Inflammatory macrophage treated with lipopolysaccharide for 4 hours (primary cell): Measurements from ENCODE around the gene UGT1A9.
"Not testable (repeated sequence)": the region's sequence is repeated elsewhere in the genome, so short reads cannot be mapped to it uniquely, and the experiment has no call there.

ENCODE experiments used
- DNase-seq: peaks from one replicate; pipeline ENCODE4 v3.0.0-alpha.2; 2020

UGT1A9 gene

DNA sequence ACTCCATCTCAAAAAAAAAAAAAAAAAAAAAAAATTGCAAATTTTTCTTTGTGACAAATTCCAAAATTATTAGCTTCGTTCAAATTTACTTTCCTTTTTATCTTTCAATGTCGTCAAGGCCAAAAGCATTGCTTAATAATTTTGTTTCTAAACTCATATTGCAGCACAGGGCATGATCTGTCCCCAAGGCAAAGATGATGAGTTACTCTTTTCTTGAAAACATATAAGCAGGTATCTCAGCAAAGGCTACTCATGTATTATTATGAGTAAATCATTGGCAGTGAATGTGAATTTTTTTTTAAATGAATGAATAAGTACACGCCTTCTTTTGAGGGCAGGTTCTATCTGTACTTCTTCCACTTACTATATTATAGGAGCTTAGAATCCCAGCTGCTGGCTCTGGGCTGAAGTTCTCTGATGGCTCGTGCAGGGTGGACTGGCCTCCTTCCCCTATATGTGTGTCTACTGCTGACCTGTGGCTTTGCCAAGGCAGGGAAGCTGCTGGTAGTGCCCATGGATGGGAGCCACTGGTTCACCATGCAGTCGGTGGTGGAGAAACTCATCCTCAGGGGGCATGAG lies 9.9 kb downstream of the UGT1A9 start, which contains the start of gene UGT1A7:
UGT1A7 (plus strand) TSS at position 381 of the 579 bp plus-strand sequence; CDS start at position 418, 37 bp downstream.
- DNase-seq: no peak

GRCh38 chr2:233684640-233685039 lies 12.9 kb downstream of the UGT1A9 start:
- no peak for DNase-seq

DNA sequence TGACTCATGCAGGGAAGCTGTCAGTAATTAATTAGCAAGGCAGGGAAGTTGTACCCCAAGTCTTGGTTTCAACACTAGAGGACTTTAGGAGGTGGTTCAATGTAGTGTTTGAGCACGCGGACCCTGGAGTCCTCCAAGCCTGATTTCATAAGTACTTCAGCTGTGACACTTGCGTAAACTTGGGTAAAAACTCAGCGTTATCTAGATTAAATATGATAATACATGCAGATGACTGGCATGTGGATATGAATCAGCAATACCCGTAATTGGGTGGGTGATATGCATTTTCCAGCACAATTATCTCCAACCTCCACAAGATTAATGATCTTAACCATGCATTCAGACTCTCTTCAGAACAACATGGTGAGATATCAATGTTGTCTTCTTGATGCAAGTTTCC lies 15.2 kb downstream of the UGT1A9 start:
- no peak for DNase-seq

DNA sequence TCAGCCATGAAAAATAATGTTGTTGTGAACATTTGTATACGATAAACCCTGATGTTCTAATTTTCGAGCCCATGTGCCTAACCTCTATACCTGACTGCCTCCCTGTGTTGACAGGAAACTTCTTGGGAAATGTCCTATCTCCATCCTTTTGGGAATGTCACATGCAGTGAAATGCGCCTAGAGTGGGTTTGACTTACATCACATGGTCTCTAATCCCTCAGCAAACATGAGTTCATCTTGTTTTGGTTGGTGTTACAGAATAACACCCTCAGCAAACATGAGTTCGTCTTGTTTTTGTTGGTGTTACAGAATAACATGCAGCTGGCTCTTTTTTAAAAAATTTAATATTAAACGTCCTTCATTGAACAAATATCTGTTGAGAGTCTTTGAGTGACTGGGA lies 16.6 kb downstream of the UGT1A9 start:
- no peak for DNase-seq

- no peak for DNase-seq
These were observed 17.3 kb downstream of the UGT1A9 start for GRCh38 chr2:233689031-233689430.

DNA sequence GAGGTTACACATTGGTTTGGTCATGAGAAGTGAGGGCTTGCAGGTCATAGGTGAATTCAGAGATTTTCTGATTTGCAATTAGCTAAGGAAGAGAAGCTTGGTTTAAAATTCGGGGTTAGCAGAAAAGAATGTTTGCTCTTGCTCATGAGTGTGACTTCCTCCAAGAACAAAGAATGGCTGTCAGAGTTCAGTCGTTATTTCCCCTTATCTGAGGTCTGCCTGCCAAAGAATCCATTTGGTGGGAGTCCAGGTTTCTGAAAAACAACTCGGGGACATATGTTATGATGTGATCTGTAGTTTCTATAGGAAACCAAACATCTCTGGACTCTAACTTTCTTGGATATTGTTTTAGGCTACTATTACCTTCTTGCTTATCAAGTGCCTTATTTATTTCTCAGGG lies 17.8 kb downstream of the UGT1A9 start:
- DNase-seq: no peak

- no peak for DNase-seq
These were observed 18.7 kb downstream of the UGT1A9 start for GRCh38 chr2:233690444-233690843.

GRCh38 chr2:233691443-233692433 lies 20.0 kb downstream of the UGT1A9 start:
- no peak for DNase-seq

DNA sequence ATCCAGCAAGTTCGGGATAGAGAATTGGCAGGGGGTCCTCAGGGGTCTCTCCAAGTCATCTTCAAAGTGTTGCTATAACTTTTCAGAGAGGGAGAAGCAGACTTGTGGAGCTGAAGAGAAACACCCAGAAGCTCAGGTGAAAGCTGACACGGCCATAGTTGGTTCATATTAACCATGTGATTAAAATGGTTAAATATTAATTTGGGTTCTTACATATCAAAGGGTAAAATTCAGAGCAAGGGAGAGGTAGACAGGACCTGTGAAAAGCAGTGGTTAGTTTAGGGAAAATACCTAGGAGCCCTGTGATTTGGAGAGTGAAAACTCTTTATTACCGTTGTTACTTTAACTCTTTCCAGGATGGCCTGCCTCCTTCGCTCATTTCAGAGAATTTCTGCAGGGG lies 20.9 kb downstream of the UGT1A9 start, which contains the start of gene UGT1A6:
UGT1A6 (plus strand) TSS at position 243 of the 400 bp plus-strand sequence; CDS start at position 358, 115 bp downstream.
- no peak for DNase-seq

GRCh38 chr2:233693963-233694362 lies 22.3 kb downstream of the UGT1A9 start:
- DNase-seq: no peak

DNA sequence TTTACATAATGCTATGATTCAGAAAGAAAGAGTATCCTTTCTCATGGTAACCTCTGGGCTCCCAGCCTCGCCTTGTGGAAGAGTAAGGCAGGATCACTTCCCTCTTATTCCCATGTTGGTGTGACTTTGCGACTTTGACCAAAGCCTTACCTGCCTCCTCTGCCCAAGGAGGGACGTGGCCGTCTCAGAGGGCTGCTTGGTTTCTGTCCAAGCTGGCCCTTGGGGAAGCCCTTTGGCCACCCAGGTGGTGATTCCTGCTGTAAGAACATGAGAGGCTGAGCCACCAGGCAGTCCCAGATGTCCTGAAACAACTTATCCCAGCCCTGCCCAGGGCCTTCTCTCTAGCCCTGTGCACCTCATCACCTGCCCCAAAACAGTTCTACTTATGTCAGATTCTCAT lies 27.0 kb downstream of the UGT1A9 start:
- no peak for DNase-seq

DNA sequence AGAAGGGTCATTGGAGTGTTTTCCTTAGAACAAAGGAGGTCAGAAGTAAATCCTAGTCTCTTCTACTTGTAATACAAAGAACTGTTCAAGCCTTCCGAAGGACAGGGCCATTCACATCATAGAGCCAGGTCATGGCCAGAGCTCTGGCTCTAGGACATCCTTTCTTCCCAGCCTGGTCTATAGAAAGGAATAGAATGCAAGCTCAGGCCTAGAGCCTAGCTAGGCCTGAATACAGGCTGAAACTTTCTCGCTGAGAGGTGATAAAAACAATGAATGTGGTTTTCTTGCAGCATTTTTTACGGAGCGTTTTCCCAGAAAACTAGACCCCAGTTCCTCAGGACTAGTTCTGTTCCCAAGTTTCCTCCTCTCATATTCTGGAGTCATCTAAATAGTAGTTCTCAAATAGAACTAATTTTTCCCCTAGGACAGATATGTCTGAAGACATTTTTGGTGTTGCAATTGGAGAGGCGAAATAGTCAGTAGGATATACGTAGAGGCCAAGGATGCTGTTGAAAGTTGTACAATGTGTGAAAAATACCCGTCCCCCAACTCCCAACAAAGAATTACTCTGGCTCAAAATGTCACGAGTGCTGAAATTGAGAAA lies 27.8 kb downstream of the UGT1A9 start:
- no peak for DNase-seq

DNA sequence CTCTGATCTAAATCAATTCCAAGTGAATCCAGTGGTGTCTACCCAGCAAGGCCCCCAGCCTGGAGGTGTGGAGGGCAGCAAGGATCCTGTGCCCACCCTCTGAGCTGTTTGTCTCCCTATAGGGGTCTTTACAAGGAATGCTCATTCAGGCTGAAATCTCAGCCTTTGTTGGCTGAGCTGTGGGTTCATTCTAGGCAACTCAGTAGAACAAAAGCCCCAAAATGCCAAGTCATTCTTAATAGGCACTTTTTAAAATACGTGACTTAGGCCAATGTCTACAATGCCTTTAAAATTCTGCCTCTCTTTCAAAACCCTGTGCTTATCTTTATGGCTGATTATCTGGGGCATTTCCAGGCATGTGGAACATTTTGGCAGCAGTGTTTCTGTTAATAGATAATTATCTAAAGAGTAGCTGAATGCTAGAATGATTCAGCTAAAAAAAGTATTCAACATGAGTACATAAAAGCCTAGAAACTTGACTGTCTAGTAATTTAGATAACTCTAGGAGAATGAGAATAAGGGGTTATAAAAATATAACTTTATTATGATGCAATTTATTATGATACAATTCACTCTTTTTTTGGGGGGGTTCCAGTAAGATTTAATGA lies 28.4 kb downstream of the UGT1A9 start:
- DNase-seq: no peak

GRCh38 chr2:233700842-233701241 lies 29.1 kb downstream of the UGT1A9 start:
- not testable (repeated sequence) for DNase-seq

- no peak for DNase-seq
These were observed 30.5 kb downstream of the UGT1A9 start for GRCh38 chr2:233702238-233702637.

- DNase-seq: no peak
These were observed 34.3 kb downstream of the UGT1A9 start for GRCh38 chr2:233705911-233706506.

DNA sequence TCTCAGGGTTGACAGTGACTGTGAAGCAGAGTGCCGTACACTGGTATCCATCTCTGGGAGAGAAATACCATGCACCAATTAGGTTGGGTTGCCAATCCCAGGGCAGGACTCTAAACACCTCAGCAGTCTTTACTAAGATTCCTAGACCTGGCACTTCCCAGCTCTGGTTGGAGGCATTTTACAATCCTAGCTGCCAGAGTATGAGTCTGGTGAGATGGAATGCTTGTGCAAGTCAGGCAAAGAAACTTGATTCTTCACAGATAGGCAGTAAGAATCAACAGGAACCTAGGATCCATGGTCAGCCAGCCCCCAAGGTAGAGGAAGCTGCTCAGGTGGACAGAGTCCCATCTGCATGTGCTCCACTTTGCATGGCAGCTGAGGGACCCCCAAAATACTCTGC lies 35.0 kb downstream of the UGT1A9 start:
- no peak for DNase-seq

DNA sequence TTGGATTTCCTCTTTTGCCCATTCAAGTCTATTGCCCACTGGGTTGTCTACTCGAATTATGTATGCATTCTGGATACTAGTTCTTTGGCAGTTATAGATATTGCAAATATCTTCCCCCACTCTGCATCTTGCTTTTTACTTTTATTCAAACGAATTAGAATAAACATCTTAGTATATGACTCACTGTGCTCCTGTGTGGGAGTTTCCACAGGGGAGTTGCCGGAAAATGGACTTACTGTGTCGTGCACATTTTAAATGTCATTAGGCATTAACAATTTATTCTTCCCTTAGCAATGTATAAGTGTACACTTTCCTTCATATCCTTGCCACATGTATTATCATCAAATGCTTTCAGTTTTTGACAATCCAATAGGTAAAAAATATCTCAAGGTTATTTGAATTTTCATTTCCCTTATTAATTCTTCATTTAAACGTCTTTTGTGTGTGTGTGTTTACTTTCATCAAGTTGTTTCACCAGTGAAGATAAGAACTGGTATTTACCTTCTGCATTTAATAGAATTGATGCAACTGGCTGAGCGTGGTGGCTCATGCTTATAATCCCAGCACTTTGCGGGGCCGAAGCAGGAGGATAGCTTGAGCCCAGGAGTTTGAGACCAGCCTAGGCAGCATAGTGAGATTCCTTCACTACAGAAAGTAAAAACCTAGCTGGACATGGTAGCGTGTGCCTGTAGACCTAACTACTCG lies 36.4 kb downstream of the UGT1A9 start:
- DNase-seq: no peak

GRCh38 chr2:233708942-233709341 lies 37.2 kb downstream of the UGT1A9 start:
- DNase-seq: no peak

DNA sequence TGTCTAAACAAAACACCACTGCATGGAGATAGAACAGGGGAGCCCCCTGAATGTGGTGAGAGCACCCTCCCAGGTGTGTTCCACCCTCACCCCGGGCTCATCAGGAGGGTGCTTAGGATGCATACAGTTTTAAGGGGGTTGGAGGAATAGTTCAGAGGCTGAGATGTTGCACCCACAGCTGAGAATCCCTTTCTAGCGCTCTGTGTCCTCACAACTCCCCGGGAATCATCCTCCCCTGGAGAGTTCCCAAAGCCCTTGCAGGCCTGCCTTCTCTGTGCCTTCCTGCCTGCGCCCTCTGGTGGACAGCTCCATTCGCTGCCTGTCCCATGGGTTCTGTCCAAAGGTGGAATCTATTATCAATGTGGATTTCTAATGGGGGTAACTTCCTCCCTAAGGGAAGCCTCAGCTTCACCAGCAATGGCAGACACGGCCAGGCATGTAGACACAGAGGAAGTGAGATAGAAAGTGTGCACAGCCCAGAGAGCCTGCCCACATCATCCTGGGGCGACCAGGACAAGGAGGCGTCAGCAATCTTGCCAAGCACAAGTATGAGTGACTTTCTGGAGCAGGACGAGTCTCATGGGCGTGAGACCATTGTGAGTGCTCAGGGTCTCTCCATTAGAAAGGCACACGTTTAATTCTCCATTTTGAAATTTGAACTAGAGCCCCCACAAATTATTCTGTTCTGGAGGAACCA lies 39.8 kb downstream of the UGT1A9 start:
- DNase-seq: peak; percentile 45

- no peak for DNase-seq
These were observed 41.0 kb downstream of the UGT1A9 start, which contains the start of gene UGT1A5 for GRCh38 chr2:233712611-233713261. Gene UGT1A5, plus strand, starts transcription at chr2:233712907. Its CDS starts 85 bp downstream, at chr2:233712992.
